Cardiac fibroblast (primary cell): ENCODE data around the gene CNTF.
"Not testable (repeated sequence)": the region's sequence is repeated elsewhere in the genome, so short reads cannot be mapped to it uniquely, and the experiment has no call there.

Experiments
- DNase-seq, 2 donors: peaks; one replicate each; pipeline versions ENCODE4 v3.0.0 to v3.0.0-alpha.2; 2010; ENCODE audit warnings: low read depth in 2 of 2
- H3K4me3 ChIP-seq, 2 donors: replicated peaks in 1 of 2; 1 replicate in 1 of 2; 2 replicates in 1 of 2; pipeline ENCODE4 v1.5.1; 2011; ENCODE audit warnings: low read depth in 2 of 2, low read length in 2 of 2, mild to moderate bottlenecking in 2 of 2, moderate library complexity in 1 of 2
- CTCF ChIP-seq: IDR thresholded peaks from one replicate; pipeline ENCODE4 v1.5.1; 2011; ENCODE audit warnings: low read depth, mild to moderate bottlenecking, low read length, inconsistent platforms

The CNTF gene

GRCh38 chr11:58622344-58622743 lies at the start of gene CNTF:
Gene CNTF, plus strand, starts transcription at chr11:58622665. Its CDS starts 88 bp downstream, at chr11:58622753.
- DNase-seq, result peak; percentile 11 to 28
- no peak for TF ChIP-seq CTCF
- no peak within 1 kb of the TSS for H3K4me3 ChIP-seq

GRCh38 chr11:58572906-58573305 lies 49.6 kb upstream of the CNTF start:
- not testable (repeated sequence) for H3K4me3 ChIP-seq

GRCh38 chr11:58573451-58574104 lies 48.9 kb upstream of the CNTF start:
- no peak overlapping the region for H3K4me3 ChIP-seq
- no peak for TF ChIP-seq CTCF

More at GRCh38 chr11:58572906-58573305, 49.6 kb upstream of the CNTF start:
- not testable (repeated sequence) for DNase-seq

GRCh38 chr11:58574881-58575280 lies 47.6 kb upstream of the CNTF start:
- H3K4me3 ChIP-seq, result no peak overlapping the region
- peak; percentile 35 to 66 for DNase-seq
- no peak for TF ChIP-seq CTCF

More at GRCh38 chr11:58573451-58574104, 48.9 kb upstream of the CNTF start:
- peak; percentile 84 to 93 for DNase-seq

- peak; percentile 8 to 79 for DNase-seq
- H3K4me3 ChIP-seq, result peak within 1 kb of the TSS in 1 of 2 donors; percentile 22
- TF ChIP-seq CTCF, result no peak
These were observed 47.0 kb upstream of the CNTF start, which contains the start of gene LPXN for GRCh38 chr11:58575377-58576020. Gene LPXN, minus strand, starts transcription at chr11:58575856. Its CDS starts 84 bp downstream, at chr11:58575772.

- DNase-seq, result peak; percentile 57 to 73
- TF ChIP-seq CTCF, result peak; percentile 43
- peak overlapping the region; percentile 85 to 95 for H3K4me3 ChIP-seq
These were observed 45.5 kb upstream of the CNTF start for GRCh38 chr11:58576887-58577471.

GRCh38 chr11:58577555-58578135 lies 44.8 kb upstream of the CNTF start:
- peak overlapping the region; percentile 85 to 95 for H3K4me3 ChIP-seq
- peak; percentile 74 to 96 for DNase-seq
- no peak for TF ChIP-seq CTCF
